GM18505 (cell line): ENCODE measurements around the gene LRBA.
"Not testable (repeated sequence)": the region's sequence is repeated elsewhere in the genome, so short reads cannot be mapped to it uniquely, and the experiment has no call there.

Source experiments
- ATAC-seq: cut with Tn5 transposase; IDR thresholded peaks from one replicate; pipeline ENCODE4 v1.9.1; 2021; ENCODE audit not compliant: unreplicated experiment
- POLR2A ChIP-seq: IDR thresholded peaks from 4 replicates; pipeline ENCODE4 v1.6.1; 2011; ENCODE audit warnings: borderline replicate concordance; ENCODE audit not compliant: insufficient read depth, insufficient read length; ENCODE audit errors: extremely low read depth

LRBA gene

GRCh38 chr4:150534818-150535217 is 480.3 kb downstream of the LRBA start:
- no peak for ATAC-seq
- TF ChIP-seq POLR2A = no peak

- ATAC-seq = no peak
- no peak for TF ChIP-seq POLR2A
These were observed 481.4 kb downstream of the LRBA start for GRCh38 chr4:150533673-150534072.

GRCh38 chr4:150525321-150525868 is 489.7 kb downstream of the LRBA start:
- ATAC-seq = no peak
- TF ChIP-seq POLR2A = no peak

GRCh38 chr4:150518559-150518958 is 496.5 kb downstream of the LRBA start:
- no peak for ATAC-seq
- TF ChIP-seq POLR2A = no peak

GRCh38 chr4:150515135-150515534 is 499.9 kb downstream of the LRBA start:
- no peak for ATAC-seq
- no peak for TF ChIP-seq POLR2A

- no peak for TF ChIP-seq POLR2A
- no peak for ATAC-seq
These were observed 500.4 kb downstream of the LRBA start for GRCh38 chr4:150514709-150515108.

GRCh38 chr4:150510176-150510865 is 504.8 kb downstream of the LRBA start:
- TF ChIP-seq POLR2A = no peak
- ATAC-seq = no peak

GRCh38 chr4:150507656-150508055 is 507.4 kb downstream of the LRBA start:
- ATAC-seq = not testable (repeated sequence)

- no peak for ATAC-seq
- TF ChIP-seq POLR2A = no peak
These were observed 513.1 kb downstream of the LRBA start for GRCh38 chr4:150501983-150502382.

- ATAC-seq = no peak
- no peak for TF ChIP-seq POLR2A
These were observed 513.9 kb downstream of the LRBA start for GRCh38 chr4:150501009-150501727.

GRCh38 chr4:150497612-150498011 is 517.5 kb downstream of the LRBA start:
- ATAC-seq = no peak
- TF ChIP-seq POLR2A = no peak

- no peak for ATAC-seq
- no peak for TF ChIP-seq POLR2A
These were observed 519.5 kb downstream of the LRBA start for GRCh38 chr4:150495550-150495949.

- no peak for TF ChIP-seq POLR2A
- ATAC-seq = no peak
These were observed 521.2 kb downstream of the LRBA start for GRCh38 chr4:150493851-150494250.
